Measurements from ENCODE around the gene TM4SF20.
"Not testable (repeated sequence)": the region's sequence is repeated elsewhere in the genome, so short reads cannot be mapped to it uniquely, and the experiment has no call there.

TM4SF20 gene

DNA sequence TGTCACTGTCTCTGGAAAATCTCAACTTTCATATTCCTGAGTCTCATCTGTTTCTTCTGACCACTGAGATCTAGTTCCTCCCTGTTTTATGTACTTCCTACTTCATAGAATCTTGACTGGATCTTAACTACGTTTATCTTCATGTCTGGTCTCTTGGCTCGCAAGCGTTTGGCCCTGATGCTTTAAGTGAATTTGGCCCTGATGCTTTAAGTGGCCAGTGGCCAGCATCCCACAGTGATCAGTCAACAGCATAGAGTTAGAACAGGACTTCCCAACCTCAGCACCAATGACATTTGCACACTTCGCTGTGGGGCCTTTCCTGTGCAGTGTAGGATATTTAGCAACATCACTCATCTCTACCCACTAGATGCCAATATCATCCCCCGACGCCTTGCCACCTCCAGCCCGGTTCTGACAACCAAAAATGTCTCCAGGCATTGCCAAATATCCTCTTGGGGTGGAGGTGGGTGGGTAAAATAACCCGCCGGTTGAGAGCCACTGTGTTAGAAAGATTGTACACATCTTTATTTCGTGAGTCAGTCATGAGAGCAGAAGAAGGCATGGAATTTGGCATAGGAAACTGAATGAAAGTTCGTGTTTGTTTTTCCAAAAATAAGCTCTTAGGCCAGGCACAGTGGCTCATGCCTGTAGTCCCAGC is 12.2 kb downstream of the TM4SF20 start:
- no peak for DNase-seq (ENCODE audit: low spot score)
- Histone ChIP-seq H3K23ac (ENCODE audit: low read depth, low read length, poor library complexity) (peak overlapping the region; percentile 44), H3K4me1 (ENCODE audit: control insufficient read depth in 2 of 2, insufficient read depth in 1 of 2, low read depth in 1 of 2, low read length in 2 of 2) (no peaks in the 10 kb centered on the region), H2BK120ac (ENCODE audit: low read depth, low read length) (no peak overlapping the region), H4K91ac (ENCODE audit: low read depth, low read length, poor library complexity) (no peak overlapping the region), H3K4ac (ENCODE audit: low read length) (no peak overlapping the region), H4K8ac (ENCODE audit: low read depth, low read length) (no peak overlapping the region), H3K4me3 (ENCODE audit: low read length in 2 of 2) (no peak overlapping the region), H2BK5ac (ENCODE audit: low read length) (no peak overlapping the region), H2BK15ac (ENCODE audit: low read length) (no peak overlapping the region), H3K14ac (ENCODE audit: low read length) (no peak overlapping the region), H3K36me3 (replicated peaks in 1 of 2; ENCODE audit: control insufficient read depth in 2 of 2, insufficient read depth in 2 of 2, low read length in 2 of 2) (no peaks in the 10 kb centered on the region), H2AK5ac (ENCODE audit: low read depth, low read length) (no peak overlapping the region), H2BK12ac (ENCODE audit: low read length) (no peak overlapping the region), H3K27me3 (ENCODE audit: control insufficient read depth in 3 of 3, insufficient read depth in 3 of 3, low read depth in 1 of 3, low read length in 3 of 3) (no peaks in the 10 kb centered on the region), H3K9ac (ENCODE audit: low read depth, low read length, poor library complexity) (no peak overlapping the region), H3K9me3 (replicated peaks in 1 of 2; ENCODE audit: control insufficient read depth in 2 of 2, insufficient read depth in 1 of 2, low read depth in 1 of 2, low read length in 2 of 2) (no peaks in the 10 kb centered on the region), H2AFZ (ENCODE audit: low read length) (no peak overlapping the region), H3K79me1 (ENCODE audit: low read depth, low read length) (no peaks in the 10 kb centered on the region), H3K18ac (ENCODE audit: low read length) (no peak overlapping the region), H3K27ac (replicated peaks; ENCODE audit: low read length) (no peak overlapping the region), H3K4me2 (ENCODE audit: insufficient read depth, low read length, poor library complexity, severe bottlenecking) (no peak overlapping the region)
- WGBS, 2 donors (ENCODE audit: extremely low coverage in 2 of 2, insufficient read length in 2 of 2, insufficient replicate concordance in 1 of 2), result no CpG with 5 or more reads among the region's 11 CpGs

DNA sequence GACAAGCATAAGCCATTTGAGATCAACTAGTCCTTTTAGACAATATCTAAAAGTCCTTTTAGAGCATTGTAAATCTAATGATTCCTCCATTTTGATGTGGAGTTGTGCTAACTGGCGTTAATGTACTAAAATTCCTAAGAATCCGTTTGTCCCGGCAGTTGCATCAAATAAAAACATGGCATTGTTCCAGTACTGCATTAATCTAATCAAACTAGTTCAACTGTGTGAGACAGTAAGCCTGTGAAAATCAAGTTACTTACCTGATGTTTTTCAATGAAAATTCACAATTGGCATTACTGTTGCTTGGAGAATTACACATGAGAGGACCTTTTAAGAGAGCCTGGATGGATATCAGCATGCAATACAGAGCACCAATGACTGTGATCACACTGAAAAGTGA is 13.3 kb downstream of the TM4SF20 start:
- Histone ChIP-seq H3K4me3 (ENCODE audit: low read length in 2 of 2) (no peak overlapping the region), H3K23ac (ENCODE audit: low read depth, low read length, poor library complexity) (no peak overlapping the region), H3K79me1 (ENCODE audit: low read depth, low read length) (no peaks in the 10 kb centered on the region), H3K4me1 (ENCODE audit: control insufficient read depth in 2 of 2, insufficient read depth in 1 of 2, low read depth in 1 of 2, low read length in 2 of 2) (no peaks in the 10 kb centered on the region), H2BK5ac (ENCODE audit: low read length) (no peak overlapping the region), H2AFZ (ENCODE audit: low read length) (no peak overlapping the region), H4K91ac (ENCODE audit: low read depth, low read length, poor library complexity) (no peak overlapping the region), H2AK5ac (ENCODE audit: low read depth, low read length) (no peak overlapping the region), H3K14ac (ENCODE audit: low read length) (no peak overlapping the region), H4K8ac (ENCODE audit: low read depth, low read length) (no peak overlapping the region), H3K9me3 (replicated peaks in 1 of 2; ENCODE audit: control insufficient read depth in 2 of 2, insufficient read depth in 1 of 2, low read depth in 1 of 2, low read length in 2 of 2) (no peaks in the 10 kb centered on the region), H3K27me3 (ENCODE audit: control insufficient read depth in 3 of 3, insufficient read depth in 3 of 3, low read depth in 1 of 3, low read length in 3 of 3) (no peaks in the 10 kb centered on the region), H2BK12ac (ENCODE audit: low read length) (no peak overlapping the region), H3K4me2 (ENCODE audit: insufficient read depth, low read length, poor library complexity, severe bottlenecking) (no peak overlapping the region), H3K18ac (ENCODE audit: low read length) (no peak overlapping the region), H3K4ac (ENCODE audit: low read length) (no peak overlapping the region), H3K27ac (replicated peaks; ENCODE audit: low read length) (no peak overlapping the region), H3K9ac (ENCODE audit: low read depth, low read length, poor library complexity) (no peak overlapping the region), H3K36me3 (replicated peaks in 1 of 2; ENCODE audit: control insufficient read depth in 2 of 2, insufficient read depth in 2 of 2, low read length in 2 of 2) (peaks cover 1 to 8% of the 10 kb centered on the region in 2 donors), H2BK15ac (ENCODE audit: low read length) (no peak overlapping the region), H2BK120ac (ENCODE audit: low read depth, low read length) (no peak overlapping the region)
- DNase-seq (ENCODE audit: low spot score), result no peak
- WGBS, 2 donors (ENCODE audit: extremely low coverage in 2 of 2, insufficient read length in 2 of 2, insufficient replicate concordance in 1 of 2), result no CpG with 5 or more reads among the region's 3 CpGs

GRCh38 chr2:227364585-227365263 is 14.4 kb downstream of the TM4SF20 start:
- H3K27ac ChIP-seq (replicated peaks; ENCODE audit: low read length); H3K4me1 ChIP-seq (ENCODE audit: control insufficient read depth in 2 of 2, insufficient read depth in 1 of 2, low read depth in 1 of 2, low read length in 2 of 2); H2BK5ac ChIP-seq (ENCODE audit: low read length); H2BK15ac ChIP-seq (ENCODE audit: low read length); H3K9me3 ChIP-seq (replicated peaks in 1 of 2; ENCODE audit: control insufficient read depth in 2 of 2, insufficient read depth in 1 of 2, low read depth in 1 of 2, low read length in 2 of 2); H3K18ac ChIP-seq (ENCODE audit: low read length); H2BK12ac ChIP-seq (ENCODE audit: low read length); H3K27me3 ChIP-seq (ENCODE audit: control insufficient read depth in 3 of 3, insufficient read depth in 3 of 3, low read depth in 1 of 3, low read length in 3 of 3); H2BK120ac ChIP-seq (ENCODE audit: low read depth, low read length); H3K4ac ChIP-seq (ENCODE audit: low read length); H3K4me2 ChIP-seq (ENCODE audit: insufficient read depth, low read length, poor library complexity, severe bottlenecking); H3K9ac ChIP-seq (ENCODE audit: low read depth, low read length, poor library complexity); H3K14ac ChIP-seq (ENCODE audit: low read length); H3K4me3 ChIP-seq (ENCODE audit: low read length in 2 of 2); H4K8ac ChIP-seq (ENCODE audit: low read depth, low read length); H2AFZ ChIP-seq (ENCODE audit: low read length); H4K91ac ChIP-seq (ENCODE audit: low read depth, low read length, poor library complexity); H2AK5ac ChIP-seq (ENCODE audit: low read depth, low read length); H3K79me1 ChIP-seq (ENCODE audit: low read depth, low read length); H3K23ac ChIP-seq (ENCODE audit: low read depth, low read length, poor library complexity); DNase-seq (ENCODE audit: low spot score): not testable (repeated sequence)
- peaks cover 2 to 20% of the 10 kb centered on the region in 2 donors for H3K36me3 ChIP-seq (replicated peaks in 1 of 2; ENCODE audit: control insufficient read depth in 2 of 2, insufficient read depth in 2 of 2, low read length in 2 of 2)
- WGBS, 2 donors (ENCODE audit: extremely low coverage in 2 of 2, insufficient read length in 2 of 2, insufficient replicate concordance in 1 of 2), result no CpG with 5 or more reads among the region's 11 CpGs

DNA sequence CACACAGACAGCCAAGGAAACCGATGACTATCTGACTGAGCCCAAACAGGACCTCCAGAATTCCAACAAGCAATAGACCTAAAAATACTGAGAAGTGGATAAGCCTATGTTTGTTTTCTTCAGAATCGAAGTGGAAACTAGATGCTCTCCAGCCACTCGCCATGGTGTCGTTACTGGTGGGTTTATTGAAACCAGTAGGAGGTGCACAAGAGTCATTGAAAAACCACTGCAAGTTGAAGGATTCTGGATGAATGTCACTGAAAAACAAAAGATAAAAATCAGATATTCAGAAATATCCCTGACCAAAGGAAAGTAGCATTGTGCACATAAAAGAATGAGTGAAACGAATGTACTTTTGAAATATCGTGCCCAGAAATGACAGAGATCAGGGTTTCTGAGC is 15.3 kb downstream of the TM4SF20 start:
- no peak overlapping the region for H3K4me3 ChIP-seq (ENCODE audit: low read length in 2 of 2)
- H3K4ac ChIP-seq (ENCODE audit: low read length), result no peak overlapping the region
- no peak overlapping the region for H4K91ac ChIP-seq (ENCODE audit: low read depth, low read length, poor library complexity)
- H4K8ac ChIP-seq (ENCODE audit: low read depth, low read length), result no peak overlapping the region
- H3K4me1 ChIP-seq (ENCODE audit: control insufficient read depth in 2 of 2, insufficient read depth in 1 of 2, low read depth in 1 of 2, low read length in 2 of 2), result no peaks in the 10 kb centered on the region
- no peak for DNase-seq (ENCODE audit: low spot score)
- no peak overlapping the region for H3K9ac ChIP-seq (ENCODE audit: low read depth, low read length, poor library complexity)
- no peaks in the 10 kb centered on the region for H3K9me3 ChIP-seq (replicated peaks in 1 of 2; ENCODE audit: control insufficient read depth in 2 of 2, insufficient read depth in 1 of 2, low read depth in 1 of 2, low read length in 2 of 2)
- H2AFZ ChIP-seq (ENCODE audit: low read length), result no peak overlapping the region
- no peak overlapping the region for H2BK120ac ChIP-seq (ENCODE audit: low read depth, low read length)
- H3K18ac ChIP-seq (ENCODE audit: low read length), result no peak overlapping the region
- H2BK5ac ChIP-seq (ENCODE audit: low read length), result no peak overlapping the region
- H3K27ac ChIP-seq (replicated peaks; ENCODE audit: low read length), result no peak overlapping the region
- H3K79me1 ChIP-seq (ENCODE audit: low read depth, low read length), result no peaks in the 10 kb centered on the region
- WGBS, 2 donors (ENCODE audit: extremely low coverage in 2 of 2, insufficient read length in 2 of 2, insufficient replicate concordance in 1 of 2), result no CpG with 5 or more reads among the region's 6 CpGs
- no peaks in the 10 kb centered on the region for H3K27me3 ChIP-seq (ENCODE audit: control insufficient read depth in 3 of 3, insufficient read depth in 3 of 3, low read depth in 1 of 3, low read length in 3 of 3)
- peaks cover 2 to 29% of the 10 kb centered on the region in 2 donors for H3K36me3 ChIP-seq (replicated peaks in 1 of 2; ENCODE audit: control insufficient read depth in 2 of 2, insufficient read depth in 2 of 2, low read length in 2 of 2)
- H2AK5ac ChIP-seq (ENCODE audit: low read depth, low read length), result no peak overlapping the region
- H2BK12ac ChIP-seq (ENCODE audit: low read length), result no peak overlapping the region
- no peak overlapping the region for H3K14ac ChIP-seq (ENCODE audit: low read length)
- H2BK15ac ChIP-seq (ENCODE audit: low read length), result no peak overlapping the region
- no peak overlapping the region for H3K4me2 ChIP-seq (ENCODE audit: insufficient read depth, low read length, poor library complexity, severe bottlenecking)
- no peak overlapping the region for H3K23ac ChIP-seq (ENCODE audit: low read depth, low read length, poor library complexity)

All from neuronal stem cell (in vitro differentiated cells).